Tibial nerve (tissue), 4 donors: ENCODE measurements around the gene UTRN. TPM values are rescaled to one million over a fixed set of nuclear protein-coding genes. Genes with fewer than 3 reads are reported as not detected.

ENCODE experiments used
- DNase-seq, 2 donors: peaks; one replicate each; pipeline ENCODE4 v3.0.0-alpha.2; 2019; ENCODE audit warnings: low spot score in 2 of 2
- H3K27ac ChIP-seq, 4 donors: fragments of 200-600 bp; sonication (generic) in 3 of 4; one replicate each; pipeline ENCODE4 v1.5.1; 2017 to 2019; ENCODE audit warnings: mild to moderate bottlenecking in 1 of 4
- H3K27me3 ChIP-seq, 2 donors: fragments of 200-600 bp; sonication (generic) in 1 of 2; one replicate each; pipeline versions ENCODE4 v1.5.1 to v1.6.0; 2017 to 2019
- H3K36me3 ChIP-seq, 3 donors: fragments of 200-600 bp; sonication (generic); one replicate each; pipeline ENCODE4 v1.5.1; 2018 to 2019
- H3K4me1 ChIP-seq, 4 donors: fragments of 200-600 bp; sonication (generic) in 3 of 4; one replicate each; pipeline ENCODE4 v1.5.1; 2017 to 2019
- H3K4me3 ChIP-seq, 4 donors: fragments of 200-600 bp; sonication (generic) in 3 of 4; one replicate each; pipeline ENCODE4 v1.5.1; 2017 to 2019; ENCODE audit warnings: mild to moderate bottlenecking in 1 of 4, moderate library complexity in 1 of 4
- H3K9me3 ChIP-seq, 4 donors: fragments of 200-600 bp; sonication (generic) in 3 of 4; one replicate each; pipeline ENCODE4 v1.5.1; 2017 to 2019
- EP300 ChIP-seq, 2 donors: sonication (generic); formaldehyde crosslinking; IDR thresholded peaks; one replicate each; pipeline ENCODE4 v1.6.1; 2017; ENCODE audit warnings: antibody characterized with exemption in 2 of 2, mild to moderate bottlenecking in 1 of 2
- POLR2A ChIP-seq, 2 donors: fragments of 450-650 bp; IDR thresholded peaks; one replicate each; pipeline ENCODE4 v1.6.1; 2017; ENCODE audit warnings: antibody characterized with exemption in 2 of 2, mild to moderate bottlenecking in 2 of 2, moderate library complexity in 2 of 2
- WGBS, 2 donors: methylation state at CpG; one replicate each; pipeline ENCODE4 v1.1.5; 2018; 5-methylcytosine and 5-hydroxymethylcytosine counted together
- total RNA-seq, 4 donors: library from RNA; depleted of rRNA; stranded (reverse); fragments of >200 nt; gene quantifications; one replicate each; pipeline ENCODE4 v1.1.0, GENCODE V29; 2016
- TF ChIP-seq, protein P1 (sequence below), 5 experiments: fragments of 200-600 bp in 3 of 5; fragments of 450-650 bp in 2 of 5; sonication (generic) in 3 of 5; IDR thresholded peaks; one replicate each; pipeline ENCODE4 v1.5.1; 2016 to 2019; ENCODE audit warnings: antibody characterized with exemption in 5 of 5, mild to moderate bottlenecking in 3 of 5, moderate library complexity in 2 of 5

UTRN gene
- total RNA-seq, 4 donors from 2014 or later = 279 to 370 (median 307) TPM

DNA sequence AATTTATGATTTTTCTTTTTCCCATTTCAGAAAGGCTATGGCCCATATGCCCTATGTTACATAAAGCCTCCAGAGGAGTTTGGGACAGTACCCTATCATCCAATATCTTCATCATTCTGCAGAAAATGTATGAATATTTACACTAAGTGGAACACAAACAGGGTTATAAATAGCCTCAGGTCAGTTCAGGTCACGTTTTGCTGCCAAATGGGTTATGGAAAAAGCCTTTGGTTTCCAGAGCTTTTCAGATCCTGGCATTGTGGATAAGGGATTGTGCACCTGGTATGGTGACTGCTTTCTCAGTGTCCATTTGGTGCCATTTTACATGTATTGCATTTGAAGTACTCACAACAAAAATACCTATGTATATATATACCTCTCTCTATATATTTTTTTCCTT, 29.4 kb downstream of the UTRN start:
- Histone ChIP-seq H3K4me3 (no peak overlapping the region), H3K27me3 (no peaks in the 10 kb centered on the region), H3K9me3 (no peaks in the 10 kb centered on the region), H3K4me1 (peaks cover 0 to 85% (median 33%) of the 10 kb centered on the region in 4 donors), H3K36me3 (peaks cover 0 to 6% (median 0%) of the 10 kb centered on the region in 3 donors), H3K27ac (peak overlapping the region in 2 of 4 donors; percentile 80 to 83)
- DNase-seq = no peak
- TF ChIP-seq POLR2A (IDR thresholded peaks at IDR 0.05) = no peak
- 26 to 43% methylated on average over 1 of the region's 1 CpG for WGBS, 2 donors

DNA sequence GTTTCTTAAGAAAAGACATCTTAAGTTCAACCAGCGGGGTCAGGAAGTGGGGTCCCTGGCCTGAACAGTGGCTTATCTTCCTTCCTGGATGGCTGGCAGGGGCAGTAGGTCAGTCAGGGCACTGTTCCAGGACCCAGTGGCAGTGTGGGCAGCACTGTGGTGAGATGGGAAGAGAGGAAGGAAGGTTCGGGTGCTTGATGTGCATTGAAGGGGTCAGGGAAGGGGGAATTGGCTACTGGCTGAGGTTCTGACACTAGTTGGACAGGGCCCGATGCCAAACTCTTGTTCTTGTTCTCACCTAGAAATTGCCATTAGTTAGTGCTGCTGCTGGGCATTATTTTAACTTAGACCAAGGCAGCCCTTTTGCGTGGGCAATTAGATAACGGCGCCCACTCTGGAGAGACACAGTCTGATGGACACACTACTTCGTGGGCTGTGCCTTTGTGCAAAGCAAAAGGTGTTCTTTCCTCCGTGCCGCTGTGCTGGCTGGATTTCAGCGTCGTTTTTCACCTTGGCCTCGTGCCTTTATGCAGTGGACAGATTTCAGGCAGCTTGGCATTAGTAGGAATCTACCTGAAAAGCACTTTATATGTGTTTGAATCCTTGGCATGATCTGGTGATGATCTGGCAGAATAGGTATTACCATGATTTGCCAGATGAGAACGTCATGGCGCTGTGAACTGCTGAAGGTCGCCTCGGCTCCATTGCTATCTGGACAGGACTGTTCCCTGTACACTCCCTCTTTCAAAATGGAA, 30.3 kb downstream of the UTRN start:
- TF ChIP-seq POLR2A (IDR thresholded peaks at IDR 0.05) = no peak
- TF ChIP-seq EP300 (IDR thresholded peaks at IDR 0.05) = peak in 1 of 2 donors; percentile 17
- Histone ChIP-seq H3K36me3 (no peaks in the 10 kb centered on the region), H3K9me3 (no peaks in the 10 kb centered on the region), H3K27ac (peak overlapping the region in 2 of 4 donors; percentile 80 to 83), H3K4me3 (no peak overlapping the region), H3K4me1 (peaks cover 0 to 92% (median 35%) of the 10 kb centered on the region in 4 donors), H3K27me3 (no peaks in the 10 kb centered on the region)
- DNase-seq = no peak
- 79 to 85% methylated on average over 16 of the region's 16 CpGs for WGBS, 2 donors

DNA sequence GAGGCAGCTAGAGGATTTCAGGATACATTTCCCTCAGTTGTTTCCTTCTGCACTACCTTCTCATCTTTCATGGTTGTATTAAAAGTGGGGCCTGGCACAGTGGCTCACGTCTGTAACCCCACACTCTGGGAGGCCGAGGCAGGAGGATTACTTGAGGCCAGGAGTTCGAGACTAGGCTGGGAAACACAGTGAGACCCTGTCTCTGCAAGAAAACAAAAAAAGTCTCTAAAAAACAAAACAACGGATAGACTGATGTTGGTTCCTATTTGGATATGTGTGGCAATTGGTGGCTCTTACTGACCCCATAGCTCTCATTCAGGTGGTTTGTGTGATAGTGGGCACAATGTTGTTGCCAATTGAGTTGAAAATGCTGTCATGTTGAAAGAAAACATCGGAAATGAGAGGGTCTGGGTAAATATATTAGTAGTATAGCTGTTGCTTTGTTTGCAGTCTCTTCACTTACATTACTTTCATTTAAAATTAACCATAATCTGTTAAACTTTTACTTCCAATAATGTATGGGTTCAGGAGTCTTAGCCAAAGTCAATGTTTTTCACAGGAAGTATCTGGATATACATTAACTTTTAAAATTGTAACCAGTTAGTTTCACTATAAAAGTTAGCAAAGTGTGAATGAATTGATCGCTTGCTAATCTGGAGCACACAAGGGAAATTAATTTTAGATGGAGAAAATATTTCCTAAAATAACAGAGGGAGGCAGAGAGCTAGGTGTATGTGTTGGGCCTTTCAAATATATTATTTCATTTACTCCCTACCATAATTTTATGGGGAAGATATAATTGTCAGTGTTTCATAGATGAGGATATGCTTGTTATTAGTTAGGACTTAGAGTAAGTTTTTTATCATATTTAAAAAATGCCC, 31.1 kb downstream of the UTRN start:
- Histone ChIP-seq H3K9me3 (no peaks in the 10 kb centered on the region), H3K4me1 (peaks cover 0 to 95% (median 35%) of the 10 kb centered on the region in 4 donors), H3K27me3 (no peaks in the 10 kb centered on the region), H3K36me3 (no peaks in the 10 kb centered on the region), H3K4me3 (no peak overlapping the region), H3K27ac (peak overlapping the region in 2 of 4 donors; percentile 80 to 83)
- WGBS, 2 donors = 84 to 88% methylated on average over 6 of the region's 6 CpGs
- no peak for DNase-seq
- TF ChIP-seq, protein P1, sequence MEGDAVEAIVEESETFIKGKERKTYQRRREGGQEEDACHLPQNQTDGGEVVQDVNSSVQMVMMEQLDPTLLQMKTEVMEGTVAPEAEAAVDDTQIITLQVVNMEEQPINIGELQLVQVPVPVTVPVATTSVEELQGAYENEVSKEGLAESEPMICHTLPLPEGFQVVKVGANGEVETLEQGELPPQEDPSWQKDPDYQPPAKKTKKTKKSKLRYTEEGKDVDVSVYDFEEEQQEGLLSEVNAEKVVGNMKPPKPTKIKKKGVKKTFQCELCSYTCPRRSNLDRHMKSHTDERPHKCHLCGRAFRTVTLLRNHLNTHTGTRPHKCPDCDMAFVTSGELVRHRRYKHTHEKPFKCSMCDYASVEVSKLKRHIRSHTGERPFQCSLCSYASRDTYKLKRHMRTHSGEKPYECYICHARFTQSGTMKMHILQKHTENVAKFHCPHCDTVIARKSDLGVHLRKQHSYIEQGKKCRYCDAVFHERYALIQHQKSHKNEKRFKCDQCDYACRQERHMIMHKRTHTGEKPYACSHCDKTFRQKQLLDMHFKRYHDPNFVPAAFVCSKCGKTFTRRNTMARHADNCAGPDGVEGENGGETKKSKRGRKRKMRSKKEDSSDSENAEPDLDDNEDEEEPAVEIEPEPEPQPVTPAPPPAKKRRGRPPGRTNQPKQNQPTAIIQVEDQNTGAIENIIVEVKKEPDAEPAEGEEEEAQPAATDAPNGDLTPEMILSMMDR (IDR thresholded peaks at IDR 0.05) = no peak
- TF ChIP-seq POLR2A (IDR thresholded peaks at IDR 0.05) = no peak
- TF ChIP-seq EP300 (IDR thresholded peaks at IDR 0.05) = no peak

DNA sequence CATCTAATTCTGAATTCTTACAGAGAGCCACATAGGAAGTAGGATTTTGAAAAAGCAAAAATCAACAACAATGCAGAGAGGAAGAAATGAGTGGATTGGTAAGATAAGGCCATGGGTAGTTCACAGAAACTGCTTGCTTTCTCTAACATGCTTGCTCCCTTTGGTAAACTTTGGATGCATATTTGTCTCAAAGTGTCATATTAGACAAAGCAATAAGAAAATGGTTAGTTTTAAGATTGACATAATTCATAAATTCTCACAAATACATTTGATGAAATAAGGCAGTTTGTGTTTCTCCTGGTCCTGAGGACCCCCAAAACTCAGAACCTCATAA, 31.7 kb downstream of the UTRN start:
- Histone ChIP-seq H3K36me3 (no peaks in the 10 kb centered on the region), H3K4me1 (peaks cover 0 to 95% (median 35%) of the 10 kb centered on the region in 4 donors), H3K4me3 (no peak overlapping the region), H3K9me3 (no peaks in the 10 kb centered on the region), H3K27me3 (no peaks in the 10 kb centered on the region), H3K27ac (peak overlapping the region in 2 of 4 donors; percentile 80 to 83)
- TF ChIP-seq POLR2A (IDR thresholded peaks at IDR 0.05) (no peak), EP300 (IDR thresholded peaks at IDR 0.05) (no peak)
- TF ChIP-seq, protein P1 (IDR thresholded peaks at IDR 0.05) = no peak
- no peak for DNase-seq

DNA sequence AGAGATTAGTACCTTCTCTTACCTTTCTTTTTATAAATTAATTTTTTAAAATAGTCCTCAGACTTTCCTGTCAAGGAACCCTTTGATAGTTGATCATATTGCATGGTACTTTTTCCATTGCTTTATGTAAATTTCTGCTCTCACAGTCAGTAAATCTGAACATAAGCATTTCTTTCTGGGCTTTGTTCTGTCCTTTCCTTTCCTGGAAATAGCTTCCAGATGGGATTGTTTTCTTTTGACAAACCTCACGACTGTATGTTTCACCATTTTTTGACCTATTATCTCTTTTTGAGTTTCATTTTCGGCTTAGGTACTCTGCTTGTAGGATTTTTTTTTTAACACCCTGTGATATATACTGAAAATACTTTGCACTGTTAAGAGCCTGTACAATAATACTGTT, 32.6 kb downstream of the UTRN start:
- H3K9me3 ChIP-seq = no peaks in the 10 kb centered on the region
- TF ChIP-seq POLR2A (IDR thresholded peaks at IDR 0.05) (no peak), EP300 (IDR thresholded peaks at IDR 0.05) (no peak)
- TF ChIP-seq, protein P1 (IDR thresholded peaks at IDR 0.05) = no peak
- H3K27ac ChIP-seq = peak overlapping the region in 2 of 4 donors; percentile 80 to 83
- H3K4me3 ChIP-seq = no peak overlapping the region
- peaks cover 3 to 95% (median 35%) of the 10 kb centered on the region in 4 donors for H3K4me1 ChIP-seq
- H3K36me3 ChIP-seq = no peaks in the 10 kb centered on the region
- DNase-seq = no peak
- WGBS, 2 donors = 40 to 48% methylated on average over 2 of the region's 2 CpGs
- H3K27me3 ChIP-seq = no peaks in the 10 kb centered on the region

DNA sequence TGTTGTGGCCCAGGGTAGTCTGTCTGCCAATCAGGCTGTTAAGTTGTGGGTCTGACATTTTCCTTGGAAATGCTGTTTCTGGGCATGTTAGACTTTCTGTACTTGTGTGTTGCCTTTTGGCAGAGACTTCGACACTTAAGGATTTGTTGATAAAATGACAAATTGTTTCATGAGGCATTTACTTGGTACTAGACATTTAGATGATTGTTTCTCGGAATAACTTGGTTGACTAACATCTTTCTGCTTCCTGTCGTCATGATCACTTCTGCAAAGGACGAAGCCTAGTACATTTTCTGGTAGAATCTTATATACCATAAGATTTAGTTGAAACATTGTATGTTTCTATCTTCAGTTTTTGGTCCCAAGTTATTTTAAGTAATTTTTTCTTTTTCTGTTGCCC, 34.1 kb downstream of the UTRN start:
- Histone ChIP-seq H3K27ac (peak overlapping the region in 2 of 4 donors; percentile 44 to 47), H3K4me1 (peaks cover 3 to 93% (median 27%) of the 10 kb centered on the region in 4 donors), H3K27me3 (no peaks in the 10 kb centered on the region), H3K9me3 (no peaks in the 10 kb centered on the region), H3K36me3 (no peaks in the 10 kb centered on the region), H3K4me3 (no peak overlapping the region)
- DNase-seq = no peak
- TF ChIP-seq EP300 (IDR thresholded peaks at IDR 0.05) (no peak), POLR2A (IDR thresholded peaks at IDR 0.05) (no peak)
- TF ChIP-seq, protein P1 (IDR thresholded peaks at IDR 0.05) = no peak
- WGBS, 2 donors = 20 to 37% methylated on average over 4 of the region's 4 CpGs
